CD14-positive monocyte (primary cell): ENCODE data around the gene CKS1B. TPM values are rescaled to one million over a fixed set of nuclear protein-coding genes. Genes with fewer than 3 reads are reported as not detected.

Experiments used
- DNase-seq, 3 donors: peaks; one replicate each; pipeline ENCODE4 v3.0.0-alpha.2; 2011 to 2022
- H2AFZ ChIP-seq: 2 replicates; pipeline ENCODE4 v1.6.0; 2012; ENCODE audit warnings: mild to moderate bottlenecking, low read depth, low read length, inconsistent platforms; ENCODE audit not compliant: insufficient read depth, poor library complexity, severe bottlenecking
- H3K27ac ChIP-seq, 2 donors: 1 replicate in 1 of 2; 2 replicates in 1 of 2; pipeline ENCODE4 v1.5.1; 2012 to 2013; ENCODE audit warnings: low read length in 2 of 2, control low read depth in 1 of 2, inconsistent platforms in 1 of 2, low read depth in 1 of 2, mild to moderate bottlenecking in 1 of 2
- H3K27me3 ChIP-seq, 2 donors: one replicate each; pipeline versions ENCODE4 v1.6.0 to v1.6.1; 2011 to 2013; ENCODE audit warnings: low read length in 2 of 2; ENCODE audit not compliant: control insufficient read depth in 2 of 2, insufficient read depth in 2 of 2
- H3K36me3 ChIP-seq, 2 donors: replicated peaks in 1 of 2; 1 replicate in 1 of 2; 2 replicates in 1 of 2; pipeline versions ENCODE4 v1.5.1 to v1.6.1; 2012 to 2013; ENCODE audit warnings: low read length in 2 of 2, control low read depth in 1 of 2, inconsistent platforms in 1 of 2, mild to moderate bottlenecking in 1 of 2; ENCODE audit not compliant: insufficient read depth in 2 of 2, control insufficient read depth in 1 of 2
- H3K4me1 ChIP-seq, 2 donors: 1 replicate in 1 of 2; 2 replicates in 1 of 2; pipeline versions ENCODE4 v1.5.1 to v1.6.1; 2012 to 2013; ENCODE audit warnings: low read length in 2 of 2, control low read depth in 1 of 2, inconsistent platforms in 1 of 2, mild to moderate bottlenecking in 1 of 2, moderate library complexity in 1 of 2; ENCODE audit not compliant: insufficient read depth in 2 of 2, control insufficient read depth in 1 of 2
- H3K4me2 ChIP-seq: replicated peaks from 2 replicates; pipeline ENCODE3; 2012; ENCODE audit warnings: low read length, moderate library complexity, mild to moderate bottlenecking; ENCODE audit not compliant: poor library complexity, severe bottlenecking; ENCODE audit errors: extremely low read depth
- H3K4me3 ChIP-seq, 3 experiments: fragments of 200-600 bp in 1 of 3; sonication (generic) in 1 of 3; replicated peaks in 1 of 3; 1 replicate in 2 of 3; 2 replicates in 1 of 3; pipeline ENCODE4 v1.5.1; 2011 to 2013; ENCODE audit warnings: low read length in 3 of 3, mild to moderate bottlenecking in 3 of 3, control low read depth in 2 of 3, low read depth in 2 of 3, inconsistent platforms in 1 of 3, moderate library complexity in 1 of 3
- H3K79me2 ChIP-seq: 2 replicates; pipeline ENCODE4 v1.6.0; 2012; ENCODE audit warnings: mild to moderate bottlenecking, control low read depth, inconsistent platforms, low read length, moderate library complexity; ENCODE audit not compliant: insufficient read depth
- H3K9ac ChIP-seq: 2 replicates; pipeline ENCODE4 v1.6.0; 2017; ENCODE audit warnings: low read length, mild to moderate bottlenecking; ENCODE audit not compliant: insufficient read depth, poor library complexity, severe bottlenecking
- H3K9me3 ChIP-seq, 2 donors: replicated peaks in 1 of 2; 1 replicate in 1 of 2; 2 replicates in 1 of 2; pipeline versions ENCODE4 v1.5.1 to v1.6.1; 2012 to 2013; ENCODE audit warnings: low read length in 2 of 2, control low read depth in 1 of 2; ENCODE audit not compliant: control insufficient read depth in 1 of 2, insufficient read depth in 1 of 2
- H4K20me1 ChIP-seq: 2 replicates; pipeline ENCODE4 v1.6.0; 2012; ENCODE audit warnings: mild to moderate bottlenecking, low read length, control low read depth, moderate library complexity; ENCODE audit not compliant: insufficient read depth
- H3K27ac Mint-ChIP-seq, 7 donors: one replicate each; pipeline ENCODE4 v1.8.0; 2020; ENCODE audit warnings: mild to moderate bottlenecking in 7 of 7, mixed read lengths in 7 of 7, moderate library complexity in 6 of 7, inconsistent platforms in 2 of 7
- H3K27me3 Mint-ChIP-seq, 3 donors: one replicate each; pipeline ENCODE4 v1.8.0; 2021 to 2022; ENCODE audit warnings: low read depth in 3 of 3, mild to moderate bottlenecking in 3 of 3, mixed read lengths in 3 of 3, moderate library complexity in 3 of 3, inconsistent platforms in 1 of 3
- H3K36me3 Mint-ChIP-seq, 2 donors: one replicate each; pipeline ENCODE4 v1.8.0; 2020; ENCODE audit warnings: mixed read lengths in 2 of 2, inconsistent platforms in 1 of 2, mild to moderate bottlenecking in 1 of 2
- H3K4me1 Mint-ChIP-seq: one replicate; pipeline ENCODE4 v1.8.0; 2020; ENCODE audit warnings: mild to moderate bottlenecking, mixed read lengths
- H3K4me3 Mint-ChIP-seq, 2 donors: one replicate each; pipeline ENCODE4 v1.8.0; 2020; ENCODE audit warnings: mild to moderate bottlenecking in 2 of 2, mixed read lengths in 2 of 2, moderate library complexity in 1 of 2
- H3K9me3 Mint-ChIP-seq, 7 donors: one replicate each; pipeline ENCODE4 v1.8.0; 2020 to 2022; ENCODE audit warnings: mixed read lengths in 7 of 7, mild to moderate bottlenecking in 6 of 7, moderate library complexity in 6 of 7, inconsistent platforms in 2 of 7
- CTCF ChIP-seq: fragments of 200-600 bp; IDR thresholded peaks from one replicate; pipeline ENCODE4 v1.8.0; 2022; ENCODE audit warnings: antibody characterized with exemption, mild to moderate bottlenecking
- WGBS: methylation state at CpG from one replicate; pipeline ENCODE4 v1.1.5; 2013; ENCODE audit warnings: missing lambda C conversion rate; ENCODE audit not compliant: insufficient coverage; 5-methylcytosine and 5-hydroxymethylcytosine counted together
- intact Hi-C, 2 donors: fragments of 100-400 bp; cut with micrococcal nuclease; formaldehyde crosslinking; loops; one replicate each; pipeline versions ENCODE4 v1.15.0 to v1.15.1; 2023
- polyA plus RNA-seq, 3 donors: library from polyadenylated mRNA; depleted of rRNA in 1 of 3; unstranded in 2 of 3; stranded (reverse) in 1 of 3; fragments of 300-500 nt in 2 of 3; fragments of >200 nt in 1 of 3; fragmentation: Illumina TruSeq in 2 of 3; gene quantifications; 1 replicate in 2 of 3; 2 replicates in 1 of 3; pipeline ENCODE4 v1.2.3, GENCODE V29; 2012 to 2021

CKS1B gene
- polyA plus RNA-seq, 3 donors = 9.4 to 22.6 (median 18.0) TPM

- Histone ChIP-seq H3K79me2 (peaks cover 66% of the 10 kb centered on the region), H3K9ac (no peak overlapping the region), H3K9me3 (no peaks in the 10 kb centered on the region), H3K36me3 (peaks cover 53 to 64% of the 10 kb centered on the region in 2 donors), H3K4me1 (peaks cover 38 to 40% of the 10 kb centered on the region in 2 donors), H3K27ac (peak overlapping the region in 1 of 2 donors; percentile 38), H3K27me3 (no peaks in the 10 kb centered on the region), H4K20me1 (peaks cover 85% of the 10 kb centered on the region), H3K4me2 (no peak overlapping the region), H3K4me3 (no peak overlapping the region), H2AFZ (no peak overlapping the region)
- H3K9me3 Mint-ChIP-seq = no peaks in the 10 kb centered on the region
- H3K27ac Mint-ChIP-seq = peak overlapping the region in 2 of 7 donors; percentile 58 to 63
- intact Hi-C loops = no loop called here
- peaks cover 34% of the 10 kb centered on the region for H3K4me1 Mint-ChIP-seq
- H3K4me3 Mint-ChIP-seq = no peak overlapping the region
- H3K36me3 Mint-ChIP-seq = peaks cover 61 to 76% of the 10 kb centered on the region in 2 donors
- WGBS = no CpG with 5 or more reads among the region's 3 CpGs
- DNase-seq = no peak
- no peak for TF ChIP-seq CTCF
- peaks cover 0 to 7% (median 0%) of the 10 kb centered on the region in 3 donors for H3K27me3 Mint-ChIP-seq
Measured at GRCh38 chr1:154968731-154969130, 5.8 kb upstream of the CKS1B start.

- peak overlapping the region in 1 of 2 donors; percentile 38 for H3K27ac ChIP-seq
- no peak overlapping the region for H3K4me2 ChIP-seq
- peaks cover 61% of the 10 kb centered on the region for H3K79me2 ChIP-seq
- Mint-ChIP-seq H3K4me1 (peaks cover 34% of the 10 kb centered on the region), H3K27me3 (peaks cover 0 to 7% (median 0%) of the 10 kb centered on the region in 3 donors), H3K9me3 (no peaks in the 10 kb centered on the region), H3K27ac (peak overlapping the region in 5 of 7 donors; percentile 8 to 72 (median 54)), H3K4me3 (no peak overlapping the region), H3K36me3 (peaks cover 58 to 71% of the 10 kb centered on the region in 2 donors)
- TF ChIP-seq CTCF = no peak
- H3K9me3 ChIP-seq = no peaks in the 10 kb centered on the region
- no peak overlapping the region for H3K4me3 ChIP-seq
- H2AFZ ChIP-seq = no peak overlapping the region
- H3K36me3 ChIP-seq = peaks cover 48 to 59% of the 10 kb centered on the region in 2 donors
- DNase-seq = no peak
- intact Hi-C loops = no loop called here
- H3K4me1 ChIP-seq = peaks cover 38 to 42% of the 10 kb centered on the region in 2 donors
- no peaks in the 10 kb centered on the region for H3K27me3 ChIP-seq
- no peak overlapping the region for H3K9ac ChIP-seq
- H4K20me1 ChIP-seq = peaks cover 85% of the 10 kb centered on the region
- WGBS = 100% methylated on average over 1 of the region's 5 CpGs
Measured at GRCh38 chr1:154969246-154969645, 5.2 kb upstream of the CKS1B start.
